Brain microvascular endothelial cell (primary cell): ENCODE data around the gene AFMID.
"Not testable (repeated sequence)": the region's sequence is repeated elsewhere in the genome, so short reads cannot be mapped to it uniquely, and the experiment has no call there.

ENCODE experiments used
- DNase-seq: peaks from one replicate; pipeline ENCODE4 v3.0.0-alpha.2; 2020
- H3K27ac ChIP-seq: fragments of 250-450 bp; sonication (Bioruptor Pico); 2 replicates; pipeline ENCODE4 v1.5.1; 2020; ENCODE audit warnings: mild to moderate bottlenecking, moderate library complexity
- H3K27me3 ChIP-seq: fragments of 250-450 bp; sonication (Bioruptor Pico); replicated peaks from 2 replicates; pipeline ENCODE4 v1.5.1; 2020; ENCODE audit warnings: mild to moderate bottlenecking
- H3K36me3 ChIP-seq: fragments of 250-450 bp; sonication (Bioruptor Pico); replicated peaks from 2 replicates; pipeline ENCODE4 v1.5.1; 2020; ENCODE audit warnings: mild to moderate bottlenecking
- H3K4me3 ChIP-seq: 2 replicates; pipeline ENCODE4 v1.5.1; 2011; ENCODE audit warnings: low read depth, mild to moderate bottlenecking, control low read depth, low read length, moderate library complexity
- in situ Hi-C: cut with HindIII; loops from 2 replicates; pipeline ENCODE4 v1.10.0; 2017; ENCODE audit warnings: low sequenced_read_pairs, low pct_ligation_motif_present
- TF ChIP-seq, protein P1 (sequence below): IDR thresholded peaks from 2 replicates; pipeline ENCODE4 v1.5.1; 2011; ENCODE audit warnings: low read depth, mild to moderate bottlenecking, moderate library complexity, low read length, control low read depth, inconsistent platforms; ENCODE audit errors: missing control alignments

AFMID gene

GRCh38 chr17:78168242-78168902 is 18.8 kb upstream of the AFMID start, which contains the start of gene SYNGR2:
TSS of gene SYNGR2 (plus strand) at chr17:78168581. CDS start at chr17:78168617, 36 bp downstream.
- no peak within 1 kb of the TSS for H3K27ac ChIP-seq
- in situ Hi-C loops: no loop called here
- no peaks in the 10 kb centered on the region for H3K27me3 ChIP-seq
- TF ChIP-seq, protein P1, sequence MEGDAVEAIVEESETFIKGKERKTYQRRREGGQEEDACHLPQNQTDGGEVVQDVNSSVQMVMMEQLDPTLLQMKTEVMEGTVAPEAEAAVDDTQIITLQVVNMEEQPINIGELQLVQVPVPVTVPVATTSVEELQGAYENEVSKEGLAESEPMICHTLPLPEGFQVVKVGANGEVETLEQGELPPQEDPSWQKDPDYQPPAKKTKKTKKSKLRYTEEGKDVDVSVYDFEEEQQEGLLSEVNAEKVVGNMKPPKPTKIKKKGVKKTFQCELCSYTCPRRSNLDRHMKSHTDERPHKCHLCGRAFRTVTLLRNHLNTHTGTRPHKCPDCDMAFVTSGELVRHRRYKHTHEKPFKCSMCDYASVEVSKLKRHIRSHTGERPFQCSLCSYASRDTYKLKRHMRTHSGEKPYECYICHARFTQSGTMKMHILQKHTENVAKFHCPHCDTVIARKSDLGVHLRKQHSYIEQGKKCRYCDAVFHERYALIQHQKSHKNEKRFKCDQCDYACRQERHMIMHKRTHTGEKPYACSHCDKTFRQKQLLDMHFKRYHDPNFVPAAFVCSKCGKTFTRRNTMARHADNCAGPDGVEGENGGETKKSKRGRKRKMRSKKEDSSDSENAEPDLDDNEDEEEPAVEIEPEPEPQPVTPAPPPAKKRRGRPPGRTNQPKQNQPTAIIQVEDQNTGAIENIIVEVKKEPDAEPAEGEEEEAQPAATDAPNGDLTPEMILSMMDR: no peak
- DNase-seq: peak; percentile 18
- no peaks in the 10 kb centered on the region for H3K36me3 ChIP-seq
- peak within 1 kb of the TSS; percentile 40 for H3K4me3 ChIP-seq

DNA sequence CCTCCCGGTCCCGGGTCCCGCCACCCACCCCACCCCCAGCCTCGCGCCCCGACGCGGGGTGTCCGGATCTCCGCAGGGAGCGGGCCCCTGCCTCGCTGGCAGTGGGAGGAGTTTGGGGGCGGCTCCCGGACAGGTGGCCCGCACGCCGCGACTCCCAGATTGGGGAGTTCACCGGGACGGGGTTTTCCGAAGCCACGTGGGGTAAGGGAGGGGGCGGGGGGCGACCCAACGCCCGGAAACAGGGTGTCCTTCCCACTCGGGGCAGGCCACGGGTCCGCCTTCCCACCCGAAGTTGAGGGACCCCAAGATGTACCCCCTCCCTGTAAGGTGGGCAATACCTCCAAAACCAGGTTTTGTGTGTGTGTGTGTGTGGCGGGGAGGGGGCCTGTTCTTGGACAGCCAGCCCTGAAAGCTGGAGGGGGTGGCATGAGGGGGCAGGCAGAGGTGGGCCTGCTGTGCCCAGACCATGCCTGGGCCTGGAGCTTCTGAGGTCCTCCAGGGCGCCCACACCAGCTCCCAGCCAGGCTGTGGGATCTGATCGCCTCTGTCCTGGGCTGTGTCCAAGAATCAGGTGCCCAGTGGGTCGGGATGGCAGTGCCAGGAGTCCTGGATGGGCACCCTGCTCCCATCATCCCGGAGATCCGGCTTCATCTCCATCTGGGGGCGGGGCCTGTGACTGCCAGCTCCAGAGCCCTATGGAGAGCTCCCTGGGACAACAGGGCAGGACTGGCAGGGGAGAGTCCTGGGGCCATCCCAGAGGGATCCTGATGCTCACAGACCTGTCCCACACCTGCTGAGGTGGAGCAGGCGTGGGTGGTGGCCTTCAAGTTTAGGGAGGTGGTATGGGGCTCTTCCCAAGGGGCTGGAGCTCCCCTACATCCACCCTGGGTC is 18.0 kb upstream of the AFMID start:
- TF ChIP-seq, protein P1: no peak
- H3K27me3 ChIP-seq: no peaks in the 10 kb centered on the region
- H3K36me3 ChIP-seq: no peaks in the 10 kb centered on the region
- H3K27ac ChIP-seq: no peak overlapping the region
- H3K4me3 ChIP-seq: peak overlapping the region; percentile 40
- in situ Hi-C loops: no loop called here
- peak; percentile 33 for DNase-seq

DNA sequence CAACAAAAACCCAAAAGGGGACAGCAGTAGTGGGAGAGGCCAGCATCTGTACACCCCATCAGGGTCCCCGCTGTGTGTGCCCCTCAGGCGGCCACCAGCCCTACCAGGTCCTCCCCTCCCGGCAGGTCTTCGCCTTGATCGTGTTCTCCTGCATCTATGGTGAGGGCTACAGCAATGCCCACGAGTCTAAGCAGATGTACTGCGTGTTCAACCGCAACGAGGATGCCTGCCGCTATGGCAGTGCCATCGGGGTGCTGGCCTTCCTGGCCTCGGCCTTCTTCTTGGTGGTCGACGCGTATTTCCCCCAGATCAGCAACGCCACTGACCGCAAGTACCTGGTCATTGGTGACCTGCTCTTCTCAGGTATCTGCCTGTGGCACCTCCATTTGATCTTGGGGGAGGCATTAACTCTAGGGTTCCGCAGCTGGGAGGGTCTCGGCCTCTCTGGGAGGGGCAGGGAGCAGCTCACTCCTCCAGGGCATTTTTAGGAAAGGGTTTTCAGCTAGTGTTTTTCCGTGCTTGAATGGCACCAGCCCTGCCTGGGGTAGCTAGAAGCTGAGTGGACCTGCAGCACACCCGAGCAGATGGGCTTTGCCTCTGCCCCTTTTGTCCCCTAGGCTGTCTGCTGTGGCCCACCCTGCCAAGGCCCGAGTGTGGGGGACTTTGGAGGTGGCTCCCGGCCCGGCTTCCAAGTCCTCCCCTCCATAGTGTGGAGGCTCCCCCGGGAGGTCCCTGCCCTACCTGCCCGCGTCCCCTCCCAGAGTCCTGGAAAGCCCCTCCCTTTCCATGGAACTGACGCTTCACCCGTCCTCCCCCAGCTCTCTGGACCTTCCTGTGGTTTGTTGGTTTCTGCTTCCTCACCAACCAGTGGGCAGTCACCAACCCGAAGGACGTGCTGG is 16.2 kb upstream of the AFMID start:
- TF ChIP-seq, protein P1: no peak
- in situ Hi-C loops: no loop called here
- no peak overlapping the region for H3K4me3 ChIP-seq
- H3K27ac ChIP-seq: no peak overlapping the region
- H3K27me3 ChIP-seq: no peaks in the 10 kb centered on the region
- no peak for DNase-seq
- H3K36me3 ChIP-seq: no peaks in the 10 kb centered on the region

DNA sequence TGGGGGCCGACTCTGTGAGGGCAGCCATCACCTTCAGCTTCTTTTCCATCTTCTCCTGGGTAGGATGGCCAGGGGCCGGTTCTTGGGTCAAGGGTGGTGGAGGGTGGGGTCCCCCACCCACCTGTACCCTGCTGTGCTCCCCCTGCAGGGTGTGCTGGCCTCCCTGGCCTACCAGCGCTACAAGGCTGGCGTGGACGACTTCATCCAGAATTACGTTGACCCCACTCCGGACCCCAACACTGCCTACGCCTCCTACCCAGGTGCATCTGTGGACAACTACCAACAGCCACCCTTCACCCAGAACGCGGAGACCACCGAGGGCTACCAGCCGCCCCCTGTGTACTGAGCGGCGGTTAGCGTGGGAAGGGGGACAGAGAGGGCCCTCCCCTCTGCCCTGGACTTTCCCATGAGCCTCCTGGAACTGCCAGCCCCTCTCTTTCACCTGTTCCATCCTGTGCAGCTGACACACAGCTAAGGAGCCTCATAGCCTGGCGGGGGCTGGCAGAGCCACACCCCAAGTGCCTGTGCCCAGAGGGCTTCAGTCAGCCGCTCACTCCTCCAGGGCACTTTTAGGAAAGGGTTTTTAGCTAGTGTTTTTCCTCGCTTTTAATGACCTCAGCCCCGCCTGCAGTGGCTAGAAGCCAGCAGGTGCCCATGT is 15.4 kb upstream of the AFMID start:
- in situ Hi-C loops, H3K27ac ChIP-seq, H3K4me3 ChIP-seq, DNase-seq, H3K27me3 ChIP-seq, H3K36me3 ChIP-seq: not testable (repeated sequence)

DNA sequence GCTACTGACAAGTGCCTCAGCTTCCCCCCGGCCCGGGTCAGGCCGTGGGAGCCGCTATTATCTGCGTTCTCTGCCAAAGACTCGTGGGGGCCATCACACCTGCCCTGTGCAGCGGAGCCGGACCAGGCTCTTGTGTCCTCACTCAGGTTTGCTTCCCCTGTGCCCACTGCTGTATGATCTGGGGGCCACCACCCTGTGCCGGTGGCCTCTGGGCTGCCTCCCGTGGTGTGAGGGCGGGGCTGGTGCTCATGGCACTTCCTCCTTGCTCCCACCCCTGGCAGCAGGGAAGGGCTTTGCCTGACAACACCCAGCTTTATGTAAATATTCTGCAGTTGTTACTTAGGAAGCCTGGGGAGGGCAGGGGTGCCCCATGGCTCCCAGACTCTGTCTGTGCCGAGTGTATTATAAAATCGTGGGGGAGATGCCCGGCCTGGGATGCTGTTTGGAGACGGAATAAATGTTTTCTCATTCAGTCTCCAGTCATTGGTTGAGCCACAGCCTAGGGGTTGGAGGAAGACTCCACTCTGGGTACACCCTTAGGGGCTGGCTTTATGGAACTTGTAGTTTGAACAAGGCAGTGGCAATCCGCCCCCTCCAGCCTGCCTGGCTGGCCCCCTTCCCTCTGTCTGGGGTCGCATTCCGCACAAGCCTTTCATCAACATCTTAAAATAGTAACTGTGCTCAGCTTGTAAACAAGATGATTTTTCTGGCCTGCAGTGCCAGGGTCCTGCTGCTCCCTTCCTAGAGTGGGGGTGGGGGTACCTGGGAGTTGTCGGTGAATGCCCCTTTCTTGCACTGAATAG is 14.7 kb upstream of the AFMID start:
- H3K4me3 ChIP-seq: no peak overlapping the region
- no peak for DNase-seq
- no peak overlapping the region for H3K27ac ChIP-seq
- no peaks in the 10 kb centered on the region for H3K36me3 ChIP-seq
- TF ChIP-seq, protein P1: no peak
- in situ Hi-C loops: no loop called here
- no peaks in the 10 kb centered on the region for H3K27me3 ChIP-seq
